GM12892 (cell line): ENCODE measurements around the gene CCDC154.

Experiments
- POLR2A ChIP-seq: IDR thresholded peaks from 2 replicates; pipeline ENCODE4 v1.6.1; 2011; ENCODE audit warnings: low read depth, low read length, control low read depth
- POLR2AphosphoS5 ChIP-seq: IDR thresholded peaks from 2 replicates; pipeline ENCODE4 v1.6.1; 2011; ENCODE audit warnings: low read depth, low read length, control low read depth

DNA sequence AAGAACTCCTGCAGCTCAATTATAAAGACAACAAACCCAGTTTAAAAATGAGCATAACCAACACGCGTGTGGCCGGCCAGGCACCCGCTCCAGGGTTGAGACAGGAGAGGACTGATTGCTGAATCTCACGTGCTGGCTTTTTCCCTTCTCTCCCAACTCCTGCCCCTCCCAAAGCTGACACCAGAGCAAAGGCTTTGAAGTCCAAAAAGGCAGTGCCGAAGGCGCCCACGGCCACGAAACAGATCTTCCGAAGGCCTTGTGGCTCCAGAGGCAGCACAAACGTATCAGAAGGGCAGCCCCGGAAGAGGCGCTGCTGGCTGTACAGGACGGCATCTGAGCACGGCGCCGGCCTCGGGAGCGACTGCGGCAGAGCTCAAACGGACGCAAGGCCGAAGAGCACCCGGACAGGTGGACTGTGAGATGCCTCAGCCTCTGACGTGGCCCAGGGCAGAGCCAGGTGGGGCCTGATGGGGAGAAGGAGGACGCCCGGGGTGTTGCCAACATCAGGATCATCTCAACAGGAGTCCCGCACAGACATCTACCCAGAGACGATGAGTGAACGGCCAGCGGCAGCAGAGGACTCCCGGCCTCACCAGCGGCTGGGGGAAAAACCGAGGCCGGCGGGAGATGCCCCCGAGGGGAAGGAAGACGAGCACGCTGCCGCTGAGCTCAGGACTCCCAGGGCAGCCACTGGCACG is 20.0 kb upstream of the CCDC154 start:
- TF ChIP-seq POLR2A = no peak
- TF ChIP-seq POLR2AphosphoS5 = no peak
